Activated B cell treated with CpG ODN at 0.5 μM for 24 hours (primary cell): ENCODE data around the gene HSPB2. TPM values are rescaled to one million over a fixed set of nuclear protein-coding genes. Genes with fewer than 3 reads are reported as not detected.

Experiments used
- total RNA-seq: library from RNA; stranded (reverse); gene quantifications from 2 replicates; pipeline ENCODE4 v1.2.3, GENCODE V29; 2022

Gene HSPB2
- total RNA-seq, 1 donor from 2014 or later = not detected

Other genes with a start within 250 kb of the HSPB2 start
- 36.2 and 37.9 TPM in 2 replicates for gene PPP2R1B, start 146.3 kb upstream of the HSPB2 start, total RNA-seq
- 17.0 and 20.1 TPM in 2 replicates for gene ALG9, start 41.2 kb upstream of the HSPB2 start, total RNA-seq
- gene FDXACB1, start 33.6 kb upstream of the HSPB2 start, total RNA-seq = 7.4 and 7.8 TPM in 2 replicates
- gene CFAP68, start 33.2 kb upstream of the HSPB2 start, total RNA-seq = 11.6 and 13.7 TPM in 2 replicates
- gene CRYAB, start 964 bp upstream of the HSPB2 start, total RNA-seq = not detected in 2 replicates
- gene C11orf52, start 6.2 kb downstream of the HSPB2 start, total RNA-seq = not detected in 2 replicates
- gene DIXDC1, start 24.6 kb downstream of the HSPB2 start, total RNA-seq = 0.20 and 1.0 TPM in 2 replicates
- gene DLAT, start 112.7 kb downstream of the HSPB2 start, total RNA-seq = 27.5 and 31.5 TPM in 2 replicates
- 0.22 and 0.44 TPM in 2 replicates for gene PIH1D2, start 161.3 kb downstream of the HSPB2 start, total RNA-seq
- gene NKAPD1, start 161.6 kb downstream of the HSPB2 start, total RNA-seq = 24.0 and 26.3 TPM in 2 replicates
- 37.0 and 39.6 TPM in 2 replicates for gene TIMM8B, start 174.0 kb downstream of the HSPB2 start, total RNA-seq
- gene SDHD, start 174.1 kb downstream of the HSPB2 start, total RNA-seq = 79.9 and 82.1 TPM in 2 replicates